H1 (cell line): ENCODE results near the gene KRTAP3-1. TPM values are rescaled to one million over a fixed set of nuclear protein-coding genes. Genes with fewer than 3 reads are reported as not detected.

Source experiments
- CTCF ChIA-PET: fragments of 300-600 bp; sonication (Branson Sonifier 250); formaldehyde crosslinking; loops from one replicate; lab custom pipeline; 2021; ENCODE audit not compliant: partially characterized antibody; lab: Charles Lee
- POLR2A ChIA-PET: fragments of 300-600 bp; sonication (Branson Sonifier 250); formaldehyde crosslinking; loops from one replicate; lab custom pipeline; 2021; ENCODE audit warnings: inconsistent platforms; ENCODE audit not compliant: partially characterized antibody; lab: Charles Lee
- DNase-seq, 2 experiments: peaks; one replicate each; pipeline versions ENCODE4 v3.0.0 to v3.0.0-alpha.2; 2010 to 2022; ENCODE audit warnings: low spot score in 2 of 2, low read depth in 1 of 2, mixed read lengths in 1 of 2
- FAIRE-seq: peaks from 2 replicates; lab custom pipeline; 2011; peaks lifted over from hg19 to GRCh38; lab: Jason Lieb, UNC
- H2AFZ ChIP-seq: 2 replicates; pipeline ENCODE4 v1.8.1; 2012; ENCODE audit warnings: low read length, inconsistent platforms
- H2AK5ac ChIP-seq: 2 replicates; pipeline ENCODE4 v1.6.1; 2013; ENCODE audit warnings: low read depth, low read length
- H2BK120ac ChIP-seq: replicated peaks from 2 replicates; pipeline ENCODE3; 2013; ENCODE audit warnings: low read depth, low read length, inconsistent platforms
- H2BK12ac ChIP-seq: 2 replicates; pipeline ENCODE4 v1.6.1; 2013; ENCODE audit warnings: low read depth, low read length
- H2BK15ac ChIP-seq: 2 replicates; pipeline ENCODE4 v1.6.1; 2013; ENCODE audit warnings: low read length
- H2BK20ac ChIP-seq: 2 replicates; pipeline ENCODE4 v1.6.1; 2013; ENCODE audit warnings: low read length
- H2BK5ac ChIP-seq: 2 replicates; pipeline ENCODE4 v1.6.1; 2013; ENCODE audit warnings: low read depth, low read length
- H3K14ac ChIP-seq: 2 replicates; pipeline ENCODE4 v1.6.1; 2013; ENCODE audit warnings: inconsistent platforms; ENCODE audit not compliant: insufficient read length
- H3K18ac ChIP-seq: 2 replicates; pipeline ENCODE4 v1.6.1; 2013; ENCODE audit warnings: low read length; ENCODE audit errors: extremely low read depth
- H3K23ac ChIP-seq: 2 replicates; pipeline ENCODE4 v1.6.1; 2013; ENCODE audit warnings: inconsistent platforms; ENCODE audit not compliant: insufficient read length
- H3K23me2 ChIP-seq: 2 replicates; pipeline ENCODE4 v1.6.1; 2013; ENCODE audit warnings: low read depth, low read length
- H3K27ac ChIP-seq: 2 replicates; pipeline ENCODE4 v1.6.1; 2011; ENCODE audit warnings: low read depth, low read length, inconsistent platforms
- H3K27me3 ChIP-seq, 4 experiments: replicated peaks in 1 of 4; 1 replicate in 1 of 4; 2 replicates in 3 of 4; pipeline versions ENCODE4 v1.6.1 to v1.8.1; 2011 to 2013; ENCODE audit warnings: low read length in 3 of 4, mild to moderate bottlenecking in 3 of 4, inconsistent platforms in 2 of 4, mixed read lengths in 2 of 4, moderate library complexity in 1 of 4; ENCODE audit not compliant: control insufficient read depth in 3 of 4, insufficient read depth in 3 of 4; ENCODE audit errors: extremely low read depth in 1 of 4
- H3K36me3 ChIP-seq, 4 experiments: 2 replicates each; pipeline versions ENCODE4 v1.6.1 to v1.8.1; 2011 to 2013; ENCODE audit warnings: mild to moderate bottlenecking in 4 of 4, low read length in 3 of 4, moderate library complexity in 2 of 4, control low read depth in 1 of 4, inconsistent platforms in 1 of 4; ENCODE audit not compliant: insufficient read depth in 4 of 4, control insufficient read depth in 2 of 4
- H3K4ac ChIP-seq: replicated peaks from 2 replicates; pipeline ENCODE3; 2013; ENCODE audit warnings: low read length, low read depth, mixed read lengths, inconsistent platforms; ENCODE audit not compliant: insufficient read length
- H3K4me1 ChIP-seq, 4 experiments: replicated peaks in 1 of 4; 1 replicate in 1 of 4; 2 replicates in 3 of 4; pipeline versions ENCODE4 v1.6.1 to v1.8.1; 2011 to 2013; ENCODE audit warnings: low read length in 3 of 4, inconsistent platforms in 2 of 4, mixed read lengths in 1 of 4; ENCODE audit not compliant: insufficient read depth in 4 of 4, control insufficient read depth in 3 of 4
- H3K4me2 ChIP-seq, 2 experiments: 2 replicates each; pipeline versions ENCODE4 v1.6.1 to v1.8.1; 2011 to 2013; ENCODE audit warnings: low read depth in 2 of 2, low read length in 2 of 2, control low read depth in 1 of 2, inconsistent platforms in 1 of 2, mild to moderate bottlenecking in 1 of 2; ENCODE audit not compliant: insufficient read depth in 1 of 2
- H3K4me3 ChIP-seq, 4 experiments: fragments of 200-600, 300-600 bp in 1 of 4; sonication (generic), shearing (Covaris generic), sonication (Bioruptor Twin) in 1 of 4; 2 replicates each; pipeline versions ENCODE4 v1.5.1 to v1.8.1; 2011 to 2016; ENCODE audit warnings: low read length in 4 of 4, low read depth in 3 of 4, control low read depth in 2 of 4, inconsistent platforms in 2 of 4, mild to moderate bottlenecking in 2 of 4, mixed read lengths in 1 of 4, moderate library complexity in 1 of 4; ENCODE audit not compliant: insufficient read depth in 2 of 4; ENCODE audit errors: extremely low read depth in 1 of 4
- H3K56ac ChIP-seq: replicated peaks from 2 replicates; pipeline ENCODE3; 2013; ENCODE audit warnings: low read depth, mild to moderate bottlenecking, mixed read lengths, low read length, inconsistent platforms; ENCODE audit not compliant: insufficient read length
- H3K79me1 ChIP-seq: 2 replicates; pipeline ENCODE4 v1.6.1; 2013; ENCODE audit warnings: low read depth, low read length, control low read depth
- H3K79me2 ChIP-seq, 2 experiments: 2 replicates each; pipeline versions ENCODE4 v1.6.1 to v1.8.1; 2012 to 2013; ENCODE audit warnings: low read length in 2 of 2, mild to moderate bottlenecking in 2 of 2, inconsistent platforms in 1 of 2; ENCODE audit not compliant: insufficient read depth in 2 of 2, control insufficient read depth in 1 of 2
- H3K9ac ChIP-seq, 4 experiments: replicated peaks in 1 of 4; 1 replicate in 1 of 4; 2 replicates in 3 of 4; pipeline versions ENCODE4 v1.6.1 to v1.8.1; 2011 to 2013; ENCODE audit warnings: low read depth in 3 of 4, low read length in 3 of 4, control low read depth in 2 of 4, mild to moderate bottlenecking in 2 of 4, moderate library complexity in 2 of 4, inconsistent platforms in 1 of 4; ENCODE audit errors: extremely low read depth in 1 of 4
- H3K9me3 ChIP-seq, 2 experiments: 2 replicates each; pipeline versions ENCODE4 v1.6.1 to v1.8.1; 2012 to 2013; ENCODE audit warnings: mild to moderate bottlenecking in 2 of 2, moderate library complexity in 2 of 2, control low read depth in 1 of 2, inconsistent platforms in 1 of 2, low read depth in 1 of 2, low read length in 1 of 2, mixed read lengths in 1 of 2; ENCODE audit not compliant: insufficient read depth in 2 of 2
- H4K20me1 ChIP-seq, 2 experiments: replicated peaks in 1 of 2; 2 replicates each; pipeline versions ENCODE3 to v1.8.1; 2011 to 2013; ENCODE audit warnings: inconsistent platforms in 2 of 2, low read length in 2 of 2, mild to moderate bottlenecking in 1 of 2; ENCODE audit not compliant: insufficient read depth in 2 of 2, control insufficient read depth in 1 of 2
- H4K5ac ChIP-seq: 2 replicates; pipeline ENCODE4 v1.6.1; 2013; ENCODE audit warnings: low read length, low read depth, mixed read lengths, inconsistent platforms; ENCODE audit not compliant: insufficient read length
- H4K8ac ChIP-seq: 2 replicates; pipeline ENCODE4 v1.8.0; 2013; ENCODE audit warnings: mild to moderate bottlenecking, moderate library complexity, low read length, inconsistent platforms; ENCODE audit not compliant: insufficient read depth; ENCODE audit errors: extremely low read depth
- H4K91ac ChIP-seq: replicated peaks from 2 replicates; pipeline ENCODE3; 2013; ENCODE audit warnings: low read length, mixed read lengths, inconsistent platforms; ENCODE audit not compliant: insufficient read length
- ATF2 ChIP-seq: IDR thresholded peaks from 2 replicates; pipeline ENCODE4 v1.6.1; 2012; ENCODE audit warnings: low read length, inconsistent platforms
- CBX8 ChIP-seq: fragments of 300-800, 300-1000 bp; sonication (generic); IDR thresholded peaks from 2 replicates; pipeline ENCODE4 v1.7.1; 2016; ENCODE audit warnings: low read depth, low read length, borderline replicate concordance
- CEBPB ChIP-seq: IDR thresholded peaks from 2 replicates; pipeline ENCODE4 v1.6.1; 2012; ENCODE audit warnings: low read depth, low read length
- CREB1 ChIP-seq: IDR thresholded peaks from 2 replicates; pipeline ENCODE4 v1.6.1; 2012; ENCODE audit warnings: inconsistent platforms
- KDM1A ChIP-seq: fragments of 200-600, 300-600 bp; sonication (generic); IDR thresholded peaks from 2 replicates; pipeline ENCODE4 v1.7.1; 2016; ENCODE audit warnings: mild to moderate bottlenecking, low read length, borderline replicate concordance
- KDM5A ChIP-seq: fragments of 200-600 bp; IDR thresholded peaks from 2 replicates; pipeline ENCODE4 v1.7.1; 2012; ENCODE audit warnings: mild to moderate bottlenecking, low read length, inconsistent platforms, mixed read lengths
- NRF1 ChIP-seq: IDR thresholded peaks from 2 replicates; pipeline ENCODE4 v1.6.1; 2011; ENCODE audit warnings: mild to moderate bottlenecking, low read depth, low read length, improper control_type of control experiment
- RAD21 ChIP-seq, 2 experiments: IDR thresholded peaks in 1 of 2; conservative IDR thresholded peaks in 1 of 2; 2 replicates each; pipeline ENCODE4 v1.6.1; 2011; ENCODE audit warnings: low read depth in 2 of 2, low read length in 2 of 2, improper control_type of control experiment in 1 of 2, inconsistent platforms in 1 of 2, mild to moderate bottlenecking in 1 of 2, moderate library complexity in 1 of 2
- SIN3A ChIP-seq, 2 experiments: IDR thresholded peaks in 1 of 2; conservative IDR thresholded peaks in 1 of 2; 2 replicates each; pipeline ENCODE4 v1.6.1; 2011 to 2012; ENCODE audit warnings: low read length in 2 of 2, improper control_type of control experiment in 1 of 2, low read depth in 1 of 2, mild to moderate bottlenecking in 1 of 2
- SIRT6 ChIP-seq: IDR thresholded peaks from one replicate; pipeline ENCODE4 v1.7.1; 2012; ENCODE audit warnings: low read length, inconsistent platforms
- SP2 ChIP-seq: IDR thresholded peaks from 2 replicates; pipeline ENCODE4 v1.6.1; 2012; ENCODE audit warnings: mild to moderate bottlenecking, low read length, inconsistent platforms
- SP4 ChIP-seq: IDR thresholded peaks from 2 replicates; pipeline ENCODE4 v1.6.1; 2012; ENCODE audit warnings: low read length, inconsistent platforms
- TBP ChIP-seq: IDR thresholded peaks from 2 replicates; pipeline ENCODE4 v1.6.1; 2011; ENCODE audit warnings: low read depth, low read length, improper control_type of control experiment
- TEAD4 ChIP-seq: IDR thresholded peaks from 2 replicates; pipeline ENCODE4 v1.6.1; 2012; ENCODE audit warnings: low read depth, low read length, inconsistent platforms, mixed read lengths
- ZNF274 ChIP-seq: IDR thresholded peaks from 2 replicates; pipeline ENCODE4 v1.7.0; 2012; ENCODE audit warnings: low read length, borderline replicate concordance; ENCODE audit errors: extremely low read depth
- polyA plus RNA-seq, 7 experiments: library from polyadenylated mRNA; depleted of rRNA in 3 of 7; stranded (reverse) in 5 of 7; unstranded in 2 of 7; fragments of >200 nt in 5 of 7; fragments of 200-250 nt in 2 of 7; gene quantifications; 1 replicate in 5 of 7; 2 replicates in 1 of 7; 4 replicates in 1 of 7; pipeline versions ENCODE4 v1.2.1 to v1.2.3, GENCODE V29; 2011 to 2013; ENCODE audit warnings: missing spikeins in 2 of 7, mixed read lengths in 2 of 7
- total RNA-seq: library from RNA; stranded (reverse); fragmentation: NEBNext Ultra II Directional; extraction: Animal tissue kit (Norgen Biotek cat#: 25700); gene quantifications from 2 replicates; pipeline ENCODE4 v1.2.1, GENCODE V29; 2021

The KRTAP3-1 gene
- total and polyA plus RNA-seq, 2 of the 8 experiments (the other 6 are each of a cell fraction or from before 2014, with no cell fraction given) = not detected

- Histone ChIP-seq H3K14ac (no peak overlapping the region), H2BK120ac (no peak overlapping the region), H2AK5ac (no peak overlapping the region), H3K9ac (no peak overlapping the region), H4K5ac (no peak overlapping the region), H3K18ac (no peak overlapping the region), H4K8ac (no peak overlapping the region), H3K4ac (no peak overlapping the region), H3K9me3 (no peaks in the 10 kb centered on the region), H3K27me3 (no peaks in the 10 kb centered on the region), H3K23me2 (no peaks in the 10 kb centered on the region), H3K23ac (no peak overlapping the region), H2BK12ac (no peak overlapping the region), H3K79me1 (no peaks in the 10 kb centered on the region), H3K27ac (no peak overlapping the region), H3K56ac (no peak overlapping the region), H3K4me2 (no peak overlapping the region), H4K91ac (no peak overlapping the region), H3K36me3 (no peaks in the 10 kb centered on the region), H3K79me2 (no peaks in the 10 kb centered on the region), H3K4me1 (peaks cover 0 to 10% (median 6%) of the 10 kb centered on the region in 4 experiments; a peak in 6 of 7 replicates), H3K4me3 (no peak overlapping the region), H2BK20ac (no peak overlapping the region), H2BK15ac (no peak overlapping the region), H2AFZ (no peak overlapping the region), H4K20me1 (no peaks in the 10 kb centered on the region), H2BK5ac (no peak overlapping the region)
- FAIRE-seq (no peak), DNase-seq (no peak)
- ChIA-PET POLR2A (no interaction called here), CTCF (no interaction called here)
- no peak for TF ChIP-seq CREB1
- TF ChIP-seq ZNF274 = no peak
- no peak for TF ChIP-seq SP4
- TF ChIP-seq SP2 = no peak
- TF ChIP-seq TBP = no peak
- TF ChIP-seq NRF1 = no peak
- no peak for TF ChIP-seq SIRT6
- no peak for TF ChIP-seq TEAD4
- no peak for TF ChIP-seq KDM5A
- no peak for TF ChIP-seq ATF2
- TF ChIP-seq CBX8 = no peak
- no peak for TF ChIP-seq KDM1A
- TF ChIP-seq CEBPB = no peak
- no peak for TF ChIP-seq SIN3A (conservative IDR thresholded peaks at IDR 0.05 in 1 of 2, IDR thresholded peaks at IDR 0.05 in 1 of 2; ENCODE audit: low read depth in 1 of 2, low read length in 2 of 2)
- no peak for TF ChIP-seq RAD21 (IDR thresholded peaks at IDR 0.05 in 1 of 2, conservative IDR thresholded peaks at IDR 0.05 in 1 of 2; ENCODE audit: low read depth in 2 of 2, low read length in 2 of 2)
Measured at GRCh38 chr17:41010441-41010840, 1.5 kb upstream of the KRTAP3-1 start.
